ENCODE data around the gene RCAN2. TPM values are rescaled to one million over a fixed set of nuclear protein-coding genes. Genes with fewer than 3 reads are reported as not detected.

Gene RCAN2
- total and polyA plus RNA-seq, 9 of the 15 experiments (the other 6 are each of a cell fraction or from before 2014, with no cell fraction given), result 0.04 TPM; not detected in 8

- H3K9ac ChIP-seq (ENCODE audit: insufficient read depth in 1 of 2, low read depth in 2 of 2, low read length in 2 of 2), result no peak overlapping the region
- no peaks in the 10 kb centered on the region for H3K9me3 ChIP-seq (replicated peaks; ENCODE audit: control insufficient read depth, insufficient read depth, low read depth, low read length)
- TF ChIP-seq TBP (optimal IDR thresholded peaks at IDR 0.05; ENCODE audit: low read depth, low read length) (no peak), STAG1 (CRISPR knock-in tag; IDR thresholded peaks at IDR 0.05; ENCODE audit: borderline replicate concordance) (no peak), MXD1 (CRISPR knock-in tag; IDR thresholded peaks at IDR 0.05; ENCODE audit: borderline replicate concordance, poor library complexity, severe bottlenecking) (no peak), ARID3B (CRISPR knock-in tag; IDR thresholded peaks at IDR 0.05; ENCODE audit: borderline replicate concordance) (no peak), MTA3 (IDR thresholded peaks at IDR 0.05; ENCODE audit: borderline replicate concordance) (no peak), CBFB (CRISPR knock-in tag; IDR thresholded peaks at IDR 0.05) (no peak), ZNF717 (CRISPR knock-in tag; IDR thresholded peaks at IDR 0.05) (no peak)
- no peaks in the 10 kb centered on the region for H3K4me1 ChIP-seq (replicated peaks in 1 of 2; ENCODE audit: control insufficient read depth in 2 of 2, insufficient read depth in 2 of 2, low read length in 2 of 2)
- no peak overlapping the region for H3K27ac ChIP-seq (ENCODE audit: extremely low read depth, low read depth, low read length)
- no peaks in the 10 kb centered on the region for H4K20me1 ChIP-seq (replicated peaks; ENCODE audit: control insufficient read depth, insufficient read depth, low read length)
- H2AFZ ChIP-seq (ENCODE audit: low read depth, low read length), result no peak overlapping the region
- CTCF ChIA-PET (ENCODE audit: low intra/inter-chr PET ratio), result no interaction called here
- H3K4me2 ChIP-seq (ENCODE audit: insufficient read depth, low read length), result no peak overlapping the region
- 0% methylated on average over 3 of the region's 3 CpGs for WGBS (ENCODE audit: insufficient coverage, low coverage, missing lambda C conversion rate)
- H3K27me3 ChIP-seq (ENCODE audit: control insufficient read depth in 2 of 2, insufficient read depth in 2 of 2, low read length in 2 of 2), result no peaks in the 10 kb centered on the region
- intact Hi-C loops (cut with micrococcal nuclease) (no loop called here), in situ Hi-C loops (cut with MboI) (no loop called here)
- no peak for ATAC-seq
- H3K4me3 ChIP-seq, result no peak overlapping the region
- no TSS peak for BruUV-seq (replicated peaks)
- no peaks in the 10 kb centered on the region for H3K36me3 ChIP-seq (ENCODE audit: control insufficient read depth, insufficient read depth, low read length)
- no peaks in the 10 kb centered on the region for H3K9me1 ChIP-seq (ENCODE audit: control insufficient read depth, insufficient read depth, low read length)
- H3K79me2 ChIP-seq (ENCODE audit: control insufficient read depth, insufficient read depth, low read length), result no peaks in the 10 kb centered on the region
- no peak for FAIRE-seq
- DNase-seq (ENCODE audit: extremely low read depth in 1 of 4, low spot score in 3 of 4), result no peak
- POLR2A ChIA-PET, result interaction anchor here (1.0 kb wide), 1 partner anchor 14 kb away, joined by 3 read pairs; no protein-coding TSS in a partner anchor
Measured at GRCh38 chr6:46444772-46445454, 46.3 kb downstream of the RCAN2 start.

Measured in K562 (cell line).